HepG2 (cell line): ENCODE data around the gene MAFF. TPM values are rescaled to one million over a fixed set of nuclear protein-coding genes. Genes with fewer than 3 reads are reported as not detected.

Experiments
- ATAC-seq: fragments of 200-7000 bp; cut with Tn5 transposase; 3 replicates; pipeline ENCODE4 v1.9.1; 2020; ENCODE audit warnings: mild to moderate bottlenecking, moderate library complexity
- BruUV-seq: library from RNA; stranded (reverse); fragments of 400-500 nt; replicated peaks from 2 replicates; lab custom pipeline; 2021; lab: Mats Ljungman, UMichigan
- CTCF ChIA-PET: fragments of 300-600 bp; formaldehyde crosslinking; extraction: SDS; loops from one replicate; lab custom pipeline; 2021; ENCODE audit warnings: low total read pairs, inconsistent platforms, low intra/inter-chr PET ratio; lab: Yijun Ruan, JAX
- POLR2A ChIA-PET: fragments of 350-600 bp; sonication (Branson Sonifier 250); formaldehyde crosslinking; loops from one replicate; lab custom pipeline; 2020; ENCODE audit warnings: antibody characterized with exemption, inconsistent platforms; lab: Yijun Ruan, JAX
- DNase-seq: peaks from one replicate; pipeline ENCODE4 v3.0.0-alpha.2; 2015; ENCODE audit warnings: low spot score
- FAIRE-seq: peaks from 3 replicates; lab custom pipeline; 2011; peaks lifted over from hg19 to GRCh38; lab: Jason Lieb, UNC
- H2AFZ ChIP-seq: one replicate; pipeline ENCODE4 v1.6.1; 2011; ENCODE audit warnings: low read length, inconsistent platforms
- H3K27ac ChIP-seq: fragments of 300-600 bp; 3 replicates; pipeline ENCODE4 v1.8.0; 2011; ENCODE audit warnings: mixed run types, mild to moderate bottlenecking, mixed read lengths, low read length, inconsistent platforms; ENCODE audit not compliant: insufficient read depth; ENCODE audit errors: extremely low read length
- H3K27me3 ChIP-seq, 2 experiments: fragments of 200-600 bp in 1 of 2; 2 replicates in 1 of 2; 3 replicates in 1 of 2; pipeline versions ENCODE4 v1.6.0 to v1.8.0; 2011; ENCODE audit warnings: low read length in 2 of 2, mild to moderate bottlenecking in 2 of 2, moderate library complexity in 2 of 2, inconsistent platforms in 1 of 2; ENCODE audit not compliant: insufficient read depth in 2 of 2, control insufficient read depth in 1 of 2
- H3K36me3 ChIP-seq, 2 experiments: fragments of 200-600 bp in 1 of 2; replicated peaks in 1 of 2; 2 replicates in 1 of 2; 3 replicates in 1 of 2; pipeline versions ENCODE4 v1.5.1 to v1.8.0; 2011; ENCODE audit warnings: low read length in 2 of 2, inconsistent platforms in 1 of 2; ENCODE audit not compliant: insufficient read depth in 2 of 2, control insufficient read depth in 1 of 2
- H3K4me1 ChIP-seq: 2 replicates; pipeline ENCODE4 v1.5.1; 2012; ENCODE audit warnings: low read length, inconsistent platforms; ENCODE audit not compliant: insufficient read depth
- H3K4me2 ChIP-seq: 2 replicates; pipeline ENCODE4 v1.6.0; 2011; ENCODE audit warnings: low read depth, low read length, inconsistent platforms
- H3K4me3 ChIP-seq, 3 experiments: fragments of 200-600 bp in 1 of 3; sonication (generic), shearing (Covaris generic) in 1 of 3; replicated peaks in 1 of 3; 2 replicates each; pipeline ENCODE4 v1.5.1; 2011 to 2016; ENCODE audit warnings: low read length in 3 of 3, inconsistent platforms in 2 of 3, low read depth in 2 of 3, mild to moderate bottlenecking in 2 of 3, control low read depth in 1 of 3, mixed read lengths in 1 of 3; ENCODE audit not compliant: insufficient read depth in 1 of 3
- H3K79me2 ChIP-seq: one replicate; pipeline ENCODE4 v1.6.1; 2011; ENCODE audit warnings: low read length, inconsistent platforms; ENCODE audit not compliant: insufficient read depth
- H3K9ac ChIP-seq: 2 replicates; pipeline ENCODE4 v1.6.0; 2011; ENCODE audit warnings: mild to moderate bottlenecking, low read depth, low read length, inconsistent platforms; ENCODE audit not compliant: insufficient read depth
- H3K9me3 ChIP-seq: 2 replicates; pipeline ENCODE4 v1.5.1; 2012; ENCODE audit warnings: mild to moderate bottlenecking, low read length
- H4K20me1 ChIP-seq: 2 replicates; pipeline ENCODE4 v1.6.0; 2011; ENCODE audit warnings: inconsistent platforms, mild to moderate bottlenecking, low read length, moderate library complexity; ENCODE audit not compliant: insufficient read depth
- ARNTL ChIP-seq: sonication (generic); formaldehyde crosslinking; IDR thresholded peaks from 2 replicates; pipeline ENCODE4 v1.4.0; 2020; ENCODE audit warnings: mild to moderate bottlenecking, missing genetic modification reagents
- NFIC ChIP-seq: IDR thresholded peaks from 2 replicates; pipeline ENCODE4 v1.6.1; 2012; ENCODE audit warnings: mild to moderate bottlenecking, low read length, inconsistent platforms
- NPAS2 ChIP-seq: sonication (generic); formaldehyde crosslinking; IDR thresholded peaks from 2 replicates; pipeline ENCODE4 v1.8.0; 2022; ENCODE audit warnings: mild to moderate bottlenecking, missing genetic modification reagents, borderline replicate concordance
- SATB2 ChIP-seq: sonication (generic); formaldehyde crosslinking; IDR thresholded peaks from 2 replicates; pipeline ENCODE4 v1.5.0; 2020; ENCODE audit warnings: missing genetic modification reagents
- TSC22D2 ChIP-seq: sonication (generic); formaldehyde crosslinking; IDR thresholded peaks from 2 replicates; pipeline ENCODE4 v1.5.1; 2020; ENCODE audit warnings: missing genetic modification reagents, mild to moderate bottlenecking, borderline replicate concordance
- ZBTB42 ChIP-seq: sonication (generic); formaldehyde crosslinking; IDR thresholded peaks from 2 replicates; pipeline ENCODE4 v1.5.0; 2020; ENCODE audit warnings: mild to moderate bottlenecking, missing genetic modification reagents
- ZNF562 ChIP-seq: sonication (generic); formaldehyde crosslinking; IDR thresholded peaks from 2 replicates; pipeline ENCODE4 v1.8.0; 2022; ENCODE audit warnings: missing genetic modification reagents, borderline replicate concordance
- ZNF598 ChIP-seq: sonication (generic); formaldehyde crosslinking; IDR thresholded peaks from 2 replicates; pipeline ENCODE4 v1.5.1; 2020; ENCODE audit warnings: mild to moderate bottlenecking, missing genetic modification reagents, borderline replicate concordance
- ZNF792 ChIP-seq: IDR thresholded peaks from 2 replicates; pipeline ENCODE4 v1.6.1; 2016
- WGBS: methylation state at CpG from one replicate; pipeline ENCODE4 v1.1.6; 2017; ENCODE audit warnings: low lambda C conversion rate; 5-methylcytosine and 5-hydroxymethylcytosine counted together
- in situ Hi-C: cut with HindIII; loops from 2 replicates; pipeline ENCODE4 v1.10.0; 2017; ENCODE audit warnings: low pct_unique_long_range_greater_than_20kb; ENCODE audit not compliant: extremely low pct_ligation_motif_present
- intact Hi-C: fragments of 100-400 bp; cut with micrococcal nuclease; formaldehyde crosslinking; loops from one replicate; pipeline ENCODE4 v1.10.0; 2022; ENCODE audit not compliant: unreplicated experiment
- polyA plus RNA-seq, 8 experiments: library from polyadenylated mRNA; depleted of rRNA in 3 of 8; stranded (reverse) in 7 of 8; unstranded in 1 of 8; fragments of >200 nt; fragmentation: Illumina TruSeq in 4 of 8; extraction: Trizol in 4 of 8; gene quantifications; 2 replicates each; pipeline versions ENCODE4 v1.2.1 to v1.2.3, GENCODE V29; 2011 to 2016; ENCODE audit warnings: low read depth in 4 of 8, missing spikeins in 1 of 8, mixed read lengths in 1 of 8; ENCODE audit not compliant: insufficient read depth in 1 of 8
- total RNA-seq, 5 experiments: library from RNA; depleted of rRNA; stranded (reverse); fragments of >200 nt; fragmentation: Illumina TruSeq; extraction: Trizol; gene quantifications; 2 replicates each; pipeline ENCODE4 v1.2.3, GENCODE V29; 2016; ENCODE audit warnings: low read depth in 1 of 5
- TF ChIP-seq, protein P1 (sequence below): sonication (generic); formaldehyde crosslinking; IDR thresholded peaks from 2 replicates; pipeline ENCODE4 v1.8.1; 2022; ENCODE audit warnings: low read depth, mild to moderate bottlenecking, missing genetic modification reagents
- TF ChIP-seq, protein P2 (sequence below): sonication (generic); formaldehyde crosslinking; IDR thresholded peaks from 2 replicates; pipeline ENCODE4 v1.4.0; 2020; ENCODE audit warnings: missing genetic modification reagents
- TF ChIP-seq, protein P3 (sequence below): sonication (generic); formaldehyde crosslinking; IDR thresholded peaks from 2 replicates; pipeline ENCODE4 v1.4.0; 2020; ENCODE audit warnings: missing genetic modification reagents

MAFF gene
- total and polyA plus RNA-seq, 2 of the 13 experiments (the other 11 are each of a cell fraction or from before 2014, with no cell fraction given), result 5.4 to 14.3 TPM

DNA sequence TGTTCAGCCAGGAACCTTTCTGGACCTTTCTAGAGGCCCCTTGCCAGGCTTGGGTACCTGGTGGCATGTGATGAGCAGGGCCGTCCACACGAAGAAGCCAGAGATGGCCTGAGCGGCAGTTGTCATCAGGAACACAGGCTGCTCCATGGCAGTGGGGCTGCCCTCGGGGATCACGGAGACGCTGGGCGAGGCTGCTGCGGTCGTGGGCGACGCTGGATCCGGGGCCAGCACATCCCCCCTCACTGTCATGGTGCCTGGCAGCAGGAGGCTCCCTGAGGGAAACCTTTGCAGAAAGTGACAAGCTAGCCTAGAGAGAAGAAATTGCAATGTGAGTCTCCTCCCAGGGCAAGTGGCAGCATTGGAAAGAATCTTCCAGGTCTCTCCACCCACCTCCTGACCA, 45.9 kb downstream of the MAFF start:
- intact Hi-C loops (no loop called here), in situ Hi-C loops (no loop called here)
- Histone ChIP-seq H3K9me3 (no peaks in the 10 kb centered on the region), H3K27me3 (no peaks in the 10 kb centered on the region), H3K4me2 (no peak overlapping the region), H3K27ac (no peak overlapping the region), H4K20me1 (0 out of 2 replicates have a peak, but pooled peaks cover 7% of the 10 kb centered on the region), H2AFZ (no peak overlapping the region), H3K4me1 (peaks cover 10% of the 10 kb centered on the region), H3K4me3 (no peak overlapping the region), H3K36me3 (peaks cover 11 to 30% of the 10 kb centered on the region in 2 experiments; a peak in 4 of 5 replicates), H3K9ac (no peak overlapping the region), H3K79me2 (peaks cover 11% of the 10 kb centered on the region)
- CTCF ChIA-PET, result no interaction called here
- POLR2A ChIA-PET, result no interaction called here
- TF ChIP-seq, protein P1, sequence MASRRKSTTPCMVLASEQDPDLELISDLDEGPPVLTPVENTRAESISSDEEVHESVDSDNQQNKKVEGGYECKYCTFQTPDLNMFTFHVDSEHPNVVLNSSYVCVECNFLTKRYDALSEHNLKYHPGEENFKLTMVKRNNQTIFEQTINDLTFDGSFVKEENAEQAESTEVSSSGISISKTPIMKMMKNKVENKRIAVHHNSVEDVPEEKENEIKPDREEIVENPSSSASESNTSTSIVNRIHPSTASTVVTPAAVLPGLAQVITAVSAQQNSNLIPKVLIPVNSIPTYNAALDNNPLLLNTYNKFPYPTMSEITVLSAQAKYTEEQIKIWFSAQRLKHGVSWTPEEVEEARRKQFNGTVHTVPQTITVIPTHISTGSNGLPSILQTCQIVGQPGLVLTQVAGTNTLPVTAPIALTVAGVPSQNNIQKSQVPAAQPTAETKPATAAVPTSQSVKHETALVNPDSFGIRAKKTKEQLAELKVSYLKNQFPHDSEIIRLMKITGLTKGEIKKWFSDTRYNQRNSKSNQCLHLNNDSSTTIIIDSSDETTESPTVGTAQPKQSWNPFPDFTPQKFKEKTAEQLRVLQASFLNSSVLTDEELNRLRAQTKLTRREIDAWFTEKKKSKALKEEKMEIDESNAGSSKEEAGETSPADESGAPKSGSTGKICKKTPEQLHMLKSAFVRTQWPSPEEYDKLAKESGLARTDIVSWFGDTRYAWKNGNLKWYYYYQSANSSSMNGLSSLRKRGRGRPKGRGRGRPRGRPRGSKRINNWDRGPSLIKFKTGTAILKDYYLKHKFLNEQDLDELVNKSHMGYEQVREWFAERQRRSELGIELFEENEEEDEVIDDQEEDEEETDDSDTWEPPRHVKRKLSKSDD (CRISPR knock-in tag), result no peak
- TF ChIP-seq SATB2 (CRISPR knock-in tag) (no peak), ZNF598 (CRISPR knock-in tag) (no peak), ZNF792 (CRISPR knock-in tag) (no peak), TSC22D2 (CRISPR knock-in tag) (no peak), NFIC (no peak), ZBTB42 (CRISPR knock-in tag) (no peak), NPAS2 (CRISPR knock-in tag) (no peak), ZNF562 (CRISPR knock-in tag) (no peak), ARNTL (CRISPR knock-in tag) (no peak)
- TF ChIP-seq, protein P2, sequence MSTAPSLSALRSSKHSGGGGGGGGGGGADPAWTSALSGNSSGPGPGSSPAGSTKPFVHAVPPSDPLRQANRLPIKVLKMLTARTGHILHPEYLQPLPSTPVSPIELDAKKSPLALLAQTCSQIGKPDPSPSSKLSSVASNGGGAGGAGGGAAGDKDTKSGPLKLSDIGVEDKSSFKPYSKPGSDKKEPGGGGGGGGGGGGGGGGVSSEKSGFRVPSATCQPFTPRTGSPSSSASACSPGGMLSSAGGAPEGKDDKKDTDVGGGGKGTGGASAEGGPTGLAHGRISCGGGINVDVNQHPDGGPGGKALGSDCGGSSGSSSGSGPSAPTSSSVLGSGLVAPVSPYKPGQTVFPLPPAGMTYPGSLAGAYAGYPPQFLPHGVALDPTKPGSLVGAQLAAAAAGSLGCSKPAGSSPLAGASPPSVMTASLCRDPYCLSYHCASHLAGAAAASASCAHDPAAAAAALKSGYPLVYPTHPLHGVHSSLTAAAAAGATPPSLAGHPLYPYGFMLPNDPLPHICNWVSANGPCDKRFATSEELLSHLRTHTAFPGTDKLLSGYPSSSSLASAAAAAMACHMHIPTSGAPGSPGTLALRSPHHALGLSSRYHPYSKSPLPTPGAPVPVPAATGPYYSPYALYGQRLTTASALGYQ (CRISPR knock-in tag), result no peak
- TF ChIP-seq, protein P3, sequence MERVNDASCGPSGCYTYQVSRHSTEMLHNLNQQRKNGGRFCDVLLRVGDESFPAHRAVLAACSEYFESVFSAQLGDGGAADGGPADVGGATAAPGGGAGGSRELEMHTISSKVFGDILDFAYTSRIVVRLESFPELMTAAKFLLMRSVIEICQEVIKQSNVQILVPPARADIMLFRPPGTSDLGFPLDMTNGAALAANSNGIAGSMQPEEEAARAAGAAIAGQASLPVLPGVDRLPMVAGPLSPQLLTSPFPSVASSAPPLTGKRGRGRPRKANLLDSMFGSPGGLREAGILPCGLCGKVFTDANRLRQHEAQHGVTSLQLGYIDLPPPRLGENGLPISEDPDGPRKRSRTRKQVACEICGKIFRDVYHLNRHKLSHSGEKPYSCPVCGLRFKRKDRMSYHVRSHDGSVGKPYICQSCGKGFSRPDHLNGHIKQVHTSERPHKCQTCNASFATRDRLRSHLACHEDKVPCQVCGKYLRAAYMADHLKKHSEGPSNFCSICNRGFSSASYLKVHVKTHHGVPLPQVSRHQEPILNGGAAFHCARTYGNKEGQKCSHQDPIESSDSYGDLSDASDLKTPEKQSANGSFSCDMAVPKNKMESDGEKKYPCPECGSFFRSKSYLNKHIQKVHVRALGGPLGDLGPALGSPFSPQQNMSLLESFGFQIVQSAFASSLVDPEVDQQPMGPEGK, result no peak
- ATAC-seq, result no peak
- 100% methylated on average over 10 of the region's 12 CpGs for WGBS
- BruUV-seq, result no TSS peak
- no peak for FAIRE-seq
- DNase-seq, result no peak
